ENCODE measurements around the gene SNRNP40. TPM values are rescaled to one million over a fixed set of nuclear protein-coding genes. Genes with fewer than 3 reads are reported as not detected.

SNRNP40 gene
- total RNA-seq, 2 experiments from 2014 or later = 99.9 to 190 TPM

- H4K20me1 ChIP-seq (ENCODE audit: insufficient read depth, low read length) = no peaks in the 10 kb centered on the region
- H3K4me3 ChIP-seq (ENCODE audit: low read depth, low read length, poor library complexity, severe bottlenecking) = no peak overlapping the region
- no peak overlapping the region for H2AFZ ChIP-seq (ENCODE audit: low read length)
- ChIA-PET CTCF (ENCODE audit: unreplicated experiment) (no interaction called here), POLR2A (interaction anchor here (0.5 to 0.6 kb wide), 2 partner anchors 9 to 199 kb away, joined by 3 to 4 read pairs; no protein-coding TSS in a partner anchor)
- peaks cover 17% of the 10 kb centered on the region for H3K36me3 ChIP-seq (ENCODE audit: insufficient read depth, low read length)
- no peaks in the 10 kb centered on the region for H3K9me3 ChIP-seq (ENCODE audit: low read length)
- DNase-seq (ENCODE audit: low spot score) = no peak
- no peak overlapping the region for H3K4me2 ChIP-seq (ENCODE audit: low read length)
- no peaks in the 10 kb centered on the region for H3K9me2 ChIP-seq (ENCODE audit: insufficient read depth, low read length)
- no peaks in the 10 kb centered on the region for H3K4me1 ChIP-seq (ENCODE audit: insufficient read depth, low read length, poor library complexity, severe bottlenecking)
- no TSS peak for BruUV-seq (replicated peaks)
- H3K27ac ChIP-seq (ENCODE audit: low read depth, low read length, poor library complexity, severe bottlenecking) = no peak overlapping the region
- TF ChIP-seq EZH2phosphoT487 (IDR thresholded peaks at IDR 0.05; ENCODE audit: borderline replicate concordance, low read depth, low read length) (no peak), CTCF (conservative IDR thresholded peaks at IDR 0.05; ENCODE audit: low read length) (no peak)
- intact Hi-C loops (cut with micrococcal nuclease; ENCODE audit: unreplicated experiment) = no loop called here
- no peaks in the 10 kb centered on the region for H3K79me2 ChIP-seq (ENCODE audit: insufficient read depth, low read depth, low read length)
Measured at GRCh38 chr1:31327381-31327780, 30.8 kb upstream of the SNRNP40 start.

GRCh38 chr1:31326461-31326860 lies 29.9 kb upstream of the SNRNP40 start:
- H4K20me1 ChIP-seq (ENCODE audit: insufficient read depth, low read length) = no peaks in the 10 kb centered on the region

More at GRCh38 chr1:31326461-31326860, 29.9 kb upstream of the SNRNP40 start:
- BruUV-seq (replicated peaks) = no TSS peak
- Histone ChIP-seq H3K79me2 (ENCODE audit: insufficient read depth, low read depth, low read length) (no peaks in the 10 kb centered on the region), H3K4me1 (ENCODE audit: insufficient read depth, low read length, poor library complexity, severe bottlenecking) (no peaks in the 10 kb centered on the region), H2AFZ (ENCODE audit: low read length) (no peak overlapping the region), H3K9me2 (ENCODE audit: insufficient read depth, low read length) (no peaks in the 10 kb centered on the region), H3K4me3 (ENCODE audit: low read depth, low read length, poor library complexity, severe bottlenecking) (no peak overlapping the region), H3K9me3 (ENCODE audit: low read length) (no peaks in the 10 kb centered on the region), H3K27ac (ENCODE audit: low read depth, low read length, poor library complexity, severe bottlenecking) (no peak overlapping the region), H3K36me3 (ENCODE audit: insufficient read depth, low read length) (peaks cover 26% of the 10 kb centered on the region), H3K4me2 (ENCODE audit: low read length) (no peak overlapping the region)
- DNase-seq (ENCODE audit: low spot score) = no peak
- TF ChIP-seq CTCF (conservative IDR thresholded peaks at IDR 0.05; ENCODE audit: low read length) (no peak), EZH2phosphoT487 (IDR thresholded peaks at IDR 0.05; ENCODE audit: borderline replicate concordance, low read depth, low read length) (no peak)
- ChIA-PET CTCF (ENCODE audit: unreplicated experiment) (no interaction called here), POLR2A (interaction anchor here (0.5 to 0.6 kb wide), 3 partner anchors 10 to 365 kb away, joined by 3 to 4 read pairs (median 3); no protein-coding TSS in a partner anchor)
- intact Hi-C loops (cut with micrococcal nuclease; ENCODE audit: unreplicated experiment) = no loop called here

Data from OCI-LY7 (cell line).